HuH-7 (cell line): ENCODE results near the gene ROBO2.
A peak's percentile ranks its signal among the peaks of the same experiment; 100 is the strongest.

Experiments
- DNase-seq: peaks from one replicate; pipeline ENCODE4 v3.0.0; 2011; ENCODE audit warnings: low spot score

ROBO2 gene

DNA sequence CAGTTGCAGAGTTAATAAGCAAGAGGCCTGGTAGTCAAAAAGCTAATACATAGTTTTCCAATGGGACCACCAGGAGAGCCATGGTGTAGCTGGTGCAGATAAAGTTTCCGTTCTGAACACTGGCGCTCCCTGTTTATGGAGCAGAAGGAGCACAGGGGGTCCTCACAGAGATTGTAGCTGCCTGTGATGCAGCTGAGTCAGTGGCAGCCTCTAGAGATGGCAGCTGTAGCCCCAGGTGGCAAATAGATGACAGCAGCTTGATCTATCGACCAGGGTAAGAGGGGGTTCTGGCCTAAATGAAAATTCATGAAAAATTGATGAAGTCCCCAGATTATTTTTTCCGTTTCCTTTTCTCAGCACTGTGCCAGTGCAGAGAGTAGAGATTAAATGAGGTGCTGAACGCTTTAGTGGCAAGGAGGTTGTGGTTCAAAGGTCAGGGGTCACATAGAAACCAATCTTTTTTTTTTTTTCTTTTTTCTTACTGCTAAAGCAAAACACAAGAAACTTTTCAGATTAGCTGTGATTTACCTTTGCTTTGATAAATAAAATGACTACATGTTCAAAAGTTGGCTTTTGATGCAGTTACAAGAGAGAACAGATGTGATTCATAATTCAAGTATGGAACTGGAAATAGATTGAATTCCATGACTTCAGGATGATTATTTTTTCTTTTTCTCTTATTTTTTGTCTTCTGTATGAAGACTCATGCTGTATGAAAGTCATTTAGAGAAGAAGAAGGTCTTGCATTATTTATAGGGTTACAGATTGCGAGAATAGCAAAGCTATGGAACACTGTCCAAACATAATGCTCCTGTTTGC, 63.3 kb downstream of the ROBO2 start:
- DNase-seq: no peak

GRCh38 chr3:77122652-77123051, 82.8 kb downstream of the ROBO2 start:
- DNase-seq: no peak

- DNase-seq: no peak
Measured at GRCh38 chr3:77125966-77126365, 86.1 kb downstream of the ROBO2 start.

DNA sequence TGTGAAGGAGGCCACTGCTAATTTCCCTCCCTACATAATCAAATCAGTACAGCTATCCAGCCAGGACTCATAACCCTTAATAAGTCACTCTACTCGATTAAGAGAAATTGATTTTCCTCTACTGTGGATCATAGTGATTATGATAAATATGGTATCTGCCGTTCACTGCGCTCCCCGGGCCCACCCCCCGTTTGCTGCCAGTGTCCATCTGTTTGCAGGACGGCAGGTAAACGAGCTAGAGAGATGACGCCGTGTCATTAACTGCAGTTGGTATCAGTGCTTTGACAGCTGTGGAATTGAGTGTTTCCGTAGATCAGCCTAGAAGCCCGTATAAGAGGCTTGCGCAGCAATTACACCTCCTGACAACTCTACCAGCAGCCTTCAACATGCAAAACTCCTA, 94.9 kb downstream of the ROBO2 start:
- DNase-seq: no peak

- no peak for DNase-seq
Measured at GRCh38 chr3:77137559-77137958, 97.7 kb downstream of the ROBO2 start.

GRCh38 chr3:77139624-77140023, 99.7 kb downstream of the ROBO2 start:
- no peak for DNase-seq

DNA sequence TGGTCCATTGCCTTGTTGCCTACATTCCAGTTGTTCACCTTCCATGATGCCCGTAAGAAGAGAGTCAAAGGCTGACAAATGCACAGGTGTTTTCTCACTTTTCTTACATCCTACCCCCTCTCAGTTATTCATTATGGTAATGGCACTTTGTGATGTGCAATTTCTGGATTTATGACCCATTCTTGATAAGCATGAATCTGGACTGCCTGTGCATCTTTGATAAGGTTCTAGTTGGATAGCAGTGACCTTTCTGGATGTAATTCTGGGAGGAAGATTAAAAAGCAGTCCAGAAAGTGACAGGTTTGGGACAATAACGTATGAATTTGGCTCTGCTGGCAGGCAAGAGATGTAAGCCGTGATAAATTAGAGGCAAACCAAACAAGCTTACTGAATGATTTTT, 101.5 kb downstream of the ROBO2 start:
- no peak for DNase-seq

GRCh38 chr3:77142578-77142977, 102.7 kb downstream of the ROBO2 start:
- no peak for DNase-seq

- DNase-seq: no peak
Measured at GRCh38 chr3:77146004-77146403, 106.1 kb downstream of the ROBO2 start.

GRCh38 chr3:77147836-77148578, 108.1 kb downstream of the ROBO2 start:
- no peak for DNase-seq

DNA sequence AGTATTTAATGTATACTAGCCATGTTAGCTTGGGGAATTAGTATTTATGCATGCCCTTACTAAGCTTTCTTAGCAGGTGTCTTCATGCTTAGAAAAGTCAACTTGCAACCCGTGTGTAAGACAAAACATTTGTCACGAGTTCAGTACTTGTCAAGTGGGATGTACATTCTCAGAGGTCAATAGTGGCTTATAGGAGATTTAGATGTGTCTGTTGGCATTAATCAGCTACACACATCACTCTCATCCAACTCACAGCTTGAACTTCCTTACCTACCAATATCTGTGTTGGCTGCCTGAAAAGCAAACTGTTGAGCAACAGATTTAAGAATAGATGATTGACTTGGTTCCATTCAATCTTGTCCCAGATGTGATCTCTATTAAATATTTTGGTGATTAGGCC, 109.5 kb downstream of the ROBO2 start:
- DNase-seq: no peak

- no peak for DNase-seq
Measured at GRCh38 chr3:77150028-77150427, 110.1 kb downstream of the ROBO2 start.

DNA sequence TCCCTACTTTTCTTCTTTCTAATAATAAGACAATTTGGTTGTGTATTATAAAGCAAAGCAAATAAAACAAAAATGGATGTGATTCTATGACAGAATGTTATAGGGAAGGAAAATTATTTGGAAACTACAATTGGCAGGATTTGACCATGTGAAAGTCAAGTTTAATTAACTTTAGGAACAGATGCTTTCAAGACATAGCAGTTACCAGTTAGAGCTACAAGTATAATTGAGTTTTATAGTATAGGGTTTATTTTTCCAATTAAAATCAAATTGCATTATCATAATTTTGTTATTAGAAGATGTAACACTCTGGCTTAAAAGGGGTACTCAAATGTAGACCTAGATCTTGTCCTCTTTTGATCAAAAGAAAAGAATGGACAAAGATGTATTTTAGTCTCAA, 110.9 kb downstream of the ROBO2 start:
- DNase-seq: no peak

DNA sequence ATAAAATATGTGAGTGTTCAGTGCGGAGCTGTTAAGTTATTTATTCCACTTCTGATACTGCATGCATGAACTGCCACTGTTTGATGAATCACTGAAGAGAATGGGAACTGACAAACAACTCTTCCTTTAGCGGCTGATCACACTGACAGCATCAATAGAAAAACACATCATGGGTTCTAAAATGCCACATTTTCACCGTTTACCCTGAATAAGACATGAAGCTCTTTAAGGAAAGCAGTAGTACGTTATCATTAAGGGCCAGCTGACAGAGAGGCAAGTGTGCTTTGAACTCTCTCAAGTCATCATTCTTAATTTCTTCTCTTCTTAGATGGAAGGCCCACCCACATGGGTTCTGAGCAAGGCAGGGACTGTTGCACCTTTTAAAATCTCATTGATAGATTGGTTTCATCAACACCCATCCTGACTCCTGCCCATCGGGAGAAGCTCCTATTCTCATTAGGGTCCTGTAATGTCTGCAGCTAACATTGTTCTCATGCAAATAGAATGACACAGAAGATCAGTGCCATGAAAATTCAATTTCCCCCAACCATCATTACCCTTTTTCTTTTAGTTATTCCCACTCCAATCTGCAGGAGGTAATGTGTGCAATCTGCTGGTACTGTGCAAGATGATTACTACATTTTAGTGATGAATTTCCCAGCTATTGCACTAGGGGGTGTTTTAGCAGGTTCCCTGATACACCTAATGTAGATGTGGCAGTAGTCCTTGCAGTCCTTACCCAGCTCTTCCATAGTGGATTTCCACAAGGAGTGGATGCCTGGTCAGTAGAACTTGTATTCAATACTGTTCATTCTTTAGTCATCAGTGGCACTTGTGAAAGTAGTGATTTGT, 119.1 kb downstream of the ROBO2 start:
- DNase-seq: peak; percentile 4

GRCh38 chr3:77160931-77161497, 121.1 kb downstream of the ROBO2 start:
- no peak for DNase-seq

- no peak for DNase-seq
Measured at GRCh38 chr3:77169823-77170222, 129.9 kb downstream of the ROBO2 start.

GRCh38 chr3:77171026-77171425, 131.1 kb downstream of the ROBO2 start:
- no peak for DNase-seq

GRCh38 chr3:77179762-77180161, 139.9 kb downstream of the ROBO2 start:
- no peak for DNase-seq

DNA sequence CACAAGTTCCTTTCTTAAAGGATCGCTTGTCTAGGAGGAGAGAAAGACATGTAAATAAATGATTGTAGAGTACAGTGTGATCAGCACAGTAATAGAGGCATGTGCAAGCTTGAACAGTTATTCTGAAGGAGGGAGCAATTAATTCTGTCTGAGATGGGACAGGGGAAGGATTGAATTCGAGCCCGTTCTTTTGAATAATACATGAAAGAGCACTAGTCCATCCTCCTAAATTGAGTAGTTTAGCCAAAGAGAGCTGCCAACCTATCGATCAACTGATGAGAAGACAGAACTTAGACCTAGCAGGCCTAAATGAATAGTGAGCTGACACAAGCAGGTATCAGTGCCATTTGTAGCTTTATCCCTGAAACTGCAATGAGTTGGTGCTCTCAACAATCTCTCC, 142.4 kb downstream of the ROBO2 start:
- no peak for DNase-seq

GRCh38 chr3:77186319-77186718, 146.4 kb downstream of the ROBO2 start:
- no peak for DNase-seq

GRCh38 chr3:77186728-77187127, 146.8 kb downstream of the ROBO2 start:
- no peak for DNase-seq

- no peak for DNase-seq
Measured at GRCh38 chr3:77188210-77188609, 148.3 kb downstream of the ROBO2 start.
